ENCODE results near the gene KCTD11.

DNA sequence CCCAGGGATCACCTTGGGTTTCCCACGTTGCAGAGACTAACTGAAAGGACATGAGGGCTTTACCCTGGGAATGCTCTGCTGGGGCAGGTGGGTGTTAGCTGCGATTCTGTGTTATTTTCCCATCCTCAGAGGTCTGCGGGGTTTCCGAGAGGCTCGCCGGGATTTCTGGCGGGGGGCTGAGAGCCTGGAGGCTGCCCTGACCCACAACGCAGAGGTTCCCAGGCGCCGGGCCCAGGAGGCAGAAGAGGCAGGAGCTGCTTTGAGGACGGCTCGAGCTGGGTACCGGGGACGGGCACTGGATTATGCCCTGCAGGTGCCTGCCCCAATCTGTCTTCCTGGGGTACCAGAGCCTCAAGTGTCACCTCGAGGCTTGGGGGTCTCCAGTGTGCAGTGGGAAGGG, 8.7 kb upstream of the KCTD11 start:
- TF ChIP-seq, protein P1, sequence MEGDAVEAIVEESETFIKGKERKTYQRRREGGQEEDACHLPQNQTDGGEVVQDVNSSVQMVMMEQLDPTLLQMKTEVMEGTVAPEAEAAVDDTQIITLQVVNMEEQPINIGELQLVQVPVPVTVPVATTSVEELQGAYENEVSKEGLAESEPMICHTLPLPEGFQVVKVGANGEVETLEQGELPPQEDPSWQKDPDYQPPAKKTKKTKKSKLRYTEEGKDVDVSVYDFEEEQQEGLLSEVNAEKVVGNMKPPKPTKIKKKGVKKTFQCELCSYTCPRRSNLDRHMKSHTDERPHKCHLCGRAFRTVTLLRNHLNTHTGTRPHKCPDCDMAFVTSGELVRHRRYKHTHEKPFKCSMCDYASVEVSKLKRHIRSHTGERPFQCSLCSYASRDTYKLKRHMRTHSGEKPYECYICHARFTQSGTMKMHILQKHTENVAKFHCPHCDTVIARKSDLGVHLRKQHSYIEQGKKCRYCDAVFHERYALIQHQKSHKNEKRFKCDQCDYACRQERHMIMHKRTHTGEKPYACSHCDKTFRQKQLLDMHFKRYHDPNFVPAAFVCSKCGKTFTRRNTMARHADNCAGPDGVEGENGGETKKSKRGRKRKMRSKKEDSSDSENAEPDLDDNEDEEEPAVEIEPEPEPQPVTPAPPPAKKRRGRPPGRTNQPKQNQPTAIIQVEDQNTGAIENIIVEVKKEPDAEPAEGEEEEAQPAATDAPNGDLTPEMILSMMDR (conservative IDR thresholded peaks at IDR 0.05; ENCODE audit: low read depth in 2 of 2): no peak
- no peak for TF ChIP-seq EZH2 (IDR thresholded peaks at IDR 0.05; ENCODE audit: low read depth, unreplicated experiment)
- TF ChIP-seq JUNB (IDR thresholded peaks at IDR 0.05; ENCODE audit: unreplicated experiment): no peak
- TF ChIP-seq POLR2AphosphoS5 (IDR thresholded peaks at IDR 0.05; ENCODE audit: low read depth): no peak
- TF ChIP-seq ZNF114 (CRISPR knock-in tag; IDR thresholded peaks at IDR 0.05): no peak
- no peak for TF ChIP-seq ETS1 (IDR thresholded peaks at IDR 0.05)
- TF ChIP-seq CREB1 (CRISPR knock-in tag; IDR thresholded peaks at IDR 0.05; ENCODE audit: low read depth): no peak
- TF ChIP-seq REST (IDR thresholded peaks at IDR 0.05; ENCODE audit: unreplicated experiment): no peak
- TF ChIP-seq EZH2phosphoT487 (IDR thresholded peaks at IDR 0.05; ENCODE audit: unreplicated experiment): no peak
- no peak for TF ChIP-seq STAT1 (IDR thresholded peaks at IDR 0.05; ENCODE audit: unreplicated experiment)
- no peak for TF ChIP-seq NANOG (IDR thresholded peaks at IDR 0.05; ENCODE audit: borderline replicate concordance)
- TF ChIP-seq, protein P2, sequence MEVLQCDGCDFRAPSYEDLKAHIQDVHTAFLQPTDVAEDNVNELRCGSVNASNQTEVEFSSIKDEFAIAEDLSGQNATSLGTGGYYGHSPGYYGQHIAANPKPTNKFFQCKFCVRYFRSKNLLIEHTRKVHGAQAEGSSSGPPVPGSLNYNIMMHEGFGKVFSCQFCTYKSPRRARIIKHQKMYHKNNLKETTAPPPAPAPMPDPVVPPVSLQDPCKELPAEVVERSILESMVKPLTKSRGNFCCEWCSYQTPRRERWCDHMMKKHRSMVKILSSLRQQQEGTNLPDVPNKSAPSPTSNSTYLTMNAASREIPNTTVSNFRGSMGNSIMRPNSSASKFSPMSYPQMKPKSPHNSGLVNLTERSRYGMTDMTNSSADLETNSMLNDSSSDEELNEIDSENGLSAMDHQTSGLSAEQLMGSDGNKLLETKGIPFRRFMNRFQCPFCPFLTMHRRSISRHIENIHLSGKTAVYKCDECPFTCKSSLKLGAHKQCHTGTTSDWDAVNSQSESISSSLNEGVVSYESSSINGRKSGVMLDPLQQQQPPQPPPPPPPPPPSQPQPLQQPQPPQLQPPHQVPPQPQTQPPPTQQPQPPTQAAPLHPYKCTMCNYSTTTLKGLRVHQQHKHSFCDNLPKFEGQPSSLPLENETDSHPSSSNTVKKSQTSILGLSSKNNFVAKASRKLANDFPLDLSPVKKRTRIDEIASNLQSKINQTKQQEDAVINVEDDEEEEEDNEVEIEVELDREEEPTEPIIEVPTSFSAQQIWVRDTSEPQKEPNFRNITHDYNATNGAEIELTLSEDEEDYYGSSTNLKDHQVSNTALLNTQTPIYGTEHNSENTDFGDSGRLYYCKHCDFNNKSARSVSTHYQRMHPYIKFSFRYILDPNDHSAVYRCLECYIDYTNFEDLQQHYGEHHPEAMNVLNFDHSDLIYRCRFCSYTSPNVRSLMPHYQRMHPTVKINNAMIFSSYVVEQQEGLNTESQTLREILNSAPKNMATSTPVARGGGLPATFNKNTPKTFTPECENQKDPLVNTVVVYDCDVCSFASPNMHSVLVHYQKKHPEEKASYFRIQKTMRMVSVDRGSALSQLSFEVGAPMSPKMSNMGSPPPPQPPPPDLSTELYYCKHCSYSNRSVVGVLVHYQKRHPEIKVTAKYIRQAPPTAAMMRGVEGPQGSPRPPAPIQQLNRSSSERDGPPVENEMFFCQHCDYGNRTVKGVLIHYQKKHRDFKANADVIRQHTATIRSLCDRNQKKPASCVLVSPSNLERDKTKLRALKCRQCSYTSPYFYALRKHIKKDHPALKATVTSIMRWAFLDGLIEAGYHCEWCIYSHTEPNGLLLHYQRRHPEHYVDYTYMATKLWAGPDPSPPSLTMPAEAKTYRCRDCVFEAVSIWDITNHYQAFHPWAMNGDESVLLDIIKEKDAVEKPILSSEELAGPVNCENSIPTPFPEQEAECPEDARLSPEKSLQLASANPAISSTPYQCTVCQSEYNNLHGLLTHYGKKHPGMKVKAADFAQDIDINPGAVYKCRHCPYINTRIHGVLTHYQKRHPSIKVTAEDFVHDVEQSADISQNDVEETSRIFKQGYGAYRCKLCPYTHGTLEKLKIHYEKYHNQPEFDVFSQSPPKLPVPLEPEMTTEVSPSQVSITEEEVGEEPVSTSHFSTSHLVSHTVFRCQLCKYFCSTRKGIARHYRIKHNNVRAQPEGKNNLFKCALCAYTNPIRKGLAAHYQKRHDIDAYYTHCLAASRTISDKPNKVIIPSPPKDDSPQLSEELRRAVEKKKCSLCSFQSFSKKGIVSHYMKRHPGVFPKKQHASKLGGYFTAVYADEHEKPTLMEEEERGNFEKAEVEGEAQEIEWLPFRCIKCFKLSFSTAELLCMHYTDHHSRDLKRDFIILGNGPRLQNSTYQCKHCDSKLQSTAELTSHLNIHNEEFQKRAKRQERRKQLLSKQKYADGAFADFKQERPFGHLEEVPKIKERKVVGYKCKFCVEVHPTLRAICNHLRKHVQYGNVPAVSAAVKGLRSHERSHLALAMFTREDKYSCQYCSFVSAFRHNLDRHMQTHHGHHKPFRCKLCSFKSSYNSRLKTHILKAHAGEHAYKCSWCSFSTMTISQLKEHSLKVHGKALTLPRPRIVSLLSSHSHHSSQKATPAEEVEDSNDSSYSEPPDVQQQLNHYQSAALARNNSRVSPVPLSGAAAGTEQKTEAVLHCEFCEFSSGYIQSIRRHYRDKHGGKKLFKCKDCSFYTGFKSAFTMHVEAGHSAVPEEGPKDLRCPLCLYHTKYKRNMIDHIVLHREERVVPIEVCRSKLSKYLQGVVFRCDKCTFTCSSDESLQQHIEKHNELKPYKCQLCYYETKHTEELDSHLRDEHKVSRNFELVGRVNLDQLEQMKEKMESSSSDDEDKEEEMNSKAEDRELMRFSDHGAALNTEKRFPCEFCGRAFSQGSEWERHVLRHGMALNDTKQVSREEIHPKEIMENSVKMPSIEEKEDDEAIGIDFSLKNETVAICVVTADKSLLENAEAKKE (CRISPR knock-in tag; IDR thresholded peaks at IDR 0.05): no peak
